Measurements from ENCODE around the gene HOXB3. TPM values are rescaled to one million over a fixed set of nuclear protein-coding genes. Genes with fewer than 3 reads are reported as not detected.

Gene HOXB3
- polyA plus RNA-seq, 1 donor from 2014 or later, result not detected

GRCh38 chr17:48627623-48628521 is 37.8 kb upstream of the HOXB3 start:
- no peak overlapping the region for H3K27ac ChIP-seq (ENCODE audit: low read length)
- H3K4me3 ChIP-seq (ENCODE audit: low read length), result no peak overlapping the region
- no peak for TF ChIP-seq RAD21 (conservative IDR thresholded peaks at IDR 0.05)
- no peak for TF ChIP-seq EZH2 (IDR thresholded peaks at IDR 0.05; ENCODE audit: borderline replicate concordance, insufficient read depth, low read length, poor library complexity, severe bottlenecking)
- no peak for TF ChIP-seq POLR2AphosphoS5 (IDR thresholded peaks at IDR 0.05)
- no peak for TF ChIP-seq EP300 (conservative IDR thresholded peaks at IDR 0.05; ENCODE audit: poor library complexity, severe bottlenecking)
- TF ChIP-seq, protein P1, sequence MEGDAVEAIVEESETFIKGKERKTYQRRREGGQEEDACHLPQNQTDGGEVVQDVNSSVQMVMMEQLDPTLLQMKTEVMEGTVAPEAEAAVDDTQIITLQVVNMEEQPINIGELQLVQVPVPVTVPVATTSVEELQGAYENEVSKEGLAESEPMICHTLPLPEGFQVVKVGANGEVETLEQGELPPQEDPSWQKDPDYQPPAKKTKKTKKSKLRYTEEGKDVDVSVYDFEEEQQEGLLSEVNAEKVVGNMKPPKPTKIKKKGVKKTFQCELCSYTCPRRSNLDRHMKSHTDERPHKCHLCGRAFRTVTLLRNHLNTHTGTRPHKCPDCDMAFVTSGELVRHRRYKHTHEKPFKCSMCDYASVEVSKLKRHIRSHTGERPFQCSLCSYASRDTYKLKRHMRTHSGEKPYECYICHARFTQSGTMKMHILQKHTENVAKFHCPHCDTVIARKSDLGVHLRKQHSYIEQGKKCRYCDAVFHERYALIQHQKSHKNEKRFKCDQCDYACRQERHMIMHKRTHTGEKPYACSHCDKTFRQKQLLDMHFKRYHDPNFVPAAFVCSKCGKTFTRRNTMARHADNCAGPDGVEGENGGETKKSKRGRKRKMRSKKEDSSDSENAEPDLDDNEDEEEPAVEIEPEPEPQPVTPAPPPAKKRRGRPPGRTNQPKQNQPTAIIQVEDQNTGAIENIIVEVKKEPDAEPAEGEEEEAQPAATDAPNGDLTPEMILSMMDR (IDR thresholded peaks at IDR 0.05; ENCODE audit: poor library complexity, severe bottlenecking), result no peak
- TF ChIP-seq SMC3 (conservative IDR thresholded peaks at IDR 0.05; ENCODE audit: poor library complexity), result no peak
- no peak for TF ChIP-seq TAF1 (IDR thresholded peaks at IDR 0.05; ENCODE audit: low read depth)
- TF ChIP-seq MXI1 (conservative IDR thresholded peaks at IDR 0.05; ENCODE audit: poor library complexity, severe bottlenecking), result no peak
- TF ChIP-seq, protein P2, sequence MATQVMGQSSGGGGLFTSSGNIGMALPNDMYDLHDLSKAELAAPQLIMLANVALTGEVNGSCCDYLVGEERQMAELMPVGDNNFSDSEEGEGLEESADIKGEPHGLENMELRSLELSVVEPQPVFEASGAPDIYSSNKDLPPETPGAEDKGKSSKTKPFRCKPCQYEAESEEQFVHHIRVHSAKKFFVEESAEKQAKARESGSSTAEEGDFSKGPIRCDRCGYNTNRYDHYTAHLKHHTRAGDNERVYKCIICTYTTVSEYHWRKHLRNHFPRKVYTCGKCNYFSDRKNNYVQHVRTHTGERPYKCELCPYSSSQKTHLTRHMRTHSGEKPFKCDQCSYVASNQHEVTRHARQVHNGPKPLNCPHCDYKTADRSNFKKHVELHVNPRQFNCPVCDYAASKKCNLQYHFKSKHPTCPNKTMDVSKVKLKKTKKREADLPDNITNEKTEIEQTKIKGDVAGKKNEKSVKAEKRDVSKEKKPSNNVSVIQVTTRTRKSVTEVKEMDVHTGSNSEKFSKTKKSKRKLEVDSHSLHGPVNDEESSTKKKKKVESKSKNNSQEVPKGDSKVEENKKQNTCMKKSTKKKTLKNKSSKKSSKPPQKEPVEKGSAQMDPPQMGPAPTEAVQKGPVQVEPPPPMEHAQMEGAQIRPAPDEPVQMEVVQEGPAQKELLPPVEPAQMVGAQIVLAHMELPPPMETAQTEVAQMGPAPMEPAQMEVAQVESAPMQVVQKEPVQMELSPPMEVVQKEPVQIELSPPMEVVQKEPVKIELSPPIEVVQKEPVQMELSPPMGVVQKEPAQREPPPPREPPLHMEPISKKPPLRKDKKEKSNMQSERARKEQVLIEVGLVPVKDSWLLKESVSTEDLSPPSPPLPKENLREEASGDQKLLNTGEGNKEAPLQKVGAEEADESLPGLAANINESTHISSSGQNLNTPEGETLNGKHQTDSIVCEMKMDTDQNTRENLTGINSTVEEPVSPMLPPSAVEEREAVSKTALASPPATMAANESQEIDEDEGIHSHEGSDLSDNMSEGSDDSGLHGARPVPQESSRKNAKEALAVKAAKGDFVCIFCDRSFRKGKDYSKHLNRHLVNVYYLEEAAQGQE (IDR thresholded peaks at IDR 0.05; ENCODE audit: borderline replicate concordance), result no peak
- no peaks in the 10 kb centered on the region for H3K79me2 ChIP-seq (replicated peaks; ENCODE audit: insufficient read depth, low read length)
- H2AFZ ChIP-seq (ENCODE audit: low read depth, low read length), result no peak overlapping the region
- H3K9ac ChIP-seq (ENCODE audit: low read length), result no peak overlapping the region
- no peaks in the 10 kb centered on the region for H4K20me1 ChIP-seq (ENCODE audit: insufficient read depth)
- H3K9me3 ChIP-seq (ENCODE audit: low read length), result peaks cover 4% of the 10 kb centered on the region
- no peak overlapping the region for H3K4me2 ChIP-seq (ENCODE audit: low read length)
- no peaks in the 10 kb centered on the region for H3K36me3 ChIP-seq (ENCODE audit: insufficient read depth, low read length)
- H3F3A ChIP-seq (ENCODE audit: insufficient read depth, low read length, poor library complexity, severe bottlenecking), result no peaks in the 10 kb centered on the region
- H3K9me2 ChIP-seq (ENCODE audit: insufficient read depth, low read length), result no peaks in the 10 kb centered on the region
- peaks cover 100% of the 10 kb centered on the region for H3K27me3 ChIP-seq (ENCODE audit: insufficient read depth, low read depth, low read length)

DNA sequence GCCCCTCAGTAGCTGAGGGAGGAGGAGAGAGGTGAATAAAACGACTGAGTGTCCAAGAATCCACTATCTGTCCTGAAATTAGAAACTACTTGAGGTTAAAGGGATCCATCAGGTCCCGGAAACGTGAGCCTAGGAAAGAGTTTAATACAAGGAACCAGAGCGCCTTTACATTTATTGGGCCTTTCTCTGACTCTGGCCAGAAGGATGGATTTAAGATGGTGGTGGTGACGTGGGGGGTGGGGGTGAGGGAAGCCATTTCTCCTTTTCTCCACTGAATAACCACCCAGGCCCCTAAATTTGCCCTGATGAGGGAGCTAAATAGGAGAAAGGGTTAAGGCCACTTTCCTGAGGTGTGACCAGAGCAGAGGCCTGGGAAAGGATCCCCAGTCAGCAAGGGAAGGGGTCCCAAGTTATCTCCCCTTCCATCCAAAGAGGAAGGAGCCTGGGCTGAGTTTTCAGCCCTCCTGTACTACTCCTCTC is 37.1 kb upstream of the HOXB3 start:
- Histone ChIP-seq H3K79me2 (replicated peaks; ENCODE audit: insufficient read depth, low read length) (no peaks in the 10 kb centered on the region), H3K9ac (ENCODE audit: low read length) (no peak overlapping the region), H3K9me2 (ENCODE audit: insufficient read depth, low read length) (no peaks in the 10 kb centered on the region), H3K36me3 (ENCODE audit: insufficient read depth, low read length) (no peaks in the 10 kb centered on the region), H3K27ac (ENCODE audit: low read length) (no peak overlapping the region), H4K20me1 (ENCODE audit: insufficient read depth) (no peaks in the 10 kb centered on the region), H3K4me2 (ENCODE audit: low read length) (no peak overlapping the region), H3K27me3 (ENCODE audit: insufficient read depth, low read depth, low read length) (peaks cover 100% of the 10 kb centered on the region), H3F3A (ENCODE audit: insufficient read depth, low read length, poor library complexity, severe bottlenecking) (no peaks in the 10 kb centered on the region), H3K4me3 (ENCODE audit: low read length) (no peak overlapping the region), H2AFZ (ENCODE audit: low read depth, low read length) (no peak overlapping the region), H3K9me3 (ENCODE audit: low read length) (peaks cover 4% of the 10 kb centered on the region)
- no peak for TF ChIP-seq POLR2AphosphoS5 (IDR thresholded peaks at IDR 0.05)
- TF ChIP-seq TAF1 (IDR thresholded peaks at IDR 0.05; ENCODE audit: low read depth), result no peak
- TF ChIP-seq EZH2 (IDR thresholded peaks at IDR 0.05; ENCODE audit: borderline replicate concordance, insufficient read depth, low read length, poor library complexity, severe bottlenecking), result no peak
- TF ChIP-seq, protein P1 (IDR thresholded peaks at IDR 0.05; ENCODE audit: poor library complexity, severe bottlenecking), result no peak
- TF ChIP-seq SMC3 (conservative IDR thresholded peaks at IDR 0.05; ENCODE audit: poor library complexity), result no peak
- no peak for TF ChIP-seq EP300 (conservative IDR thresholded peaks at IDR 0.05; ENCODE audit: poor library complexity, severe bottlenecking)
- no peak for TF ChIP-seq MXI1 (conservative IDR thresholded peaks at IDR 0.05; ENCODE audit: poor library complexity, severe bottlenecking)
- TF ChIP-seq RAD21 (conservative IDR thresholded peaks at IDR 0.05), result no peak
- TF ChIP-seq, protein P2 (IDR thresholded peaks at IDR 0.05; ENCODE audit: borderline replicate concordance), result no peak

All from neural cell (in vitro differentiated cells).